ENCODE results near the gene MMS19.

Gene MMS19

DNA sequence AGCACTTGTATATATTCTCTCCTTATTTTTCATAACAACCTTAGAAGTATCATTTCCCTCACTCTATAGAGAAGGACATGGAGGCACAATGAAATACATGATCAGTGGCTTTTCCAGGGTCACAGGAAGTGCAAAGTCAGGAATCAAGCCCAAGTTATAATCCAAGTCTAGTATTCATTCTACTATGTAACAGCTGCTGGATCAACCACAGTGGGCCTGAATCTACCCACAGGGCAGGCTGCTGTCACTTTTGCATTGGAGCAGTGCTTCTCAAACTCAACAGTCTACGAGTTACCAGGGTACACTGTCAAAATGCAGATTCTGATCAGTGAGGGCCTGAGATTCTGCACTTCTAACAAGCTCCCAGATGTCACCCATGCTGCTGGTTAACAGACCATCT, 34.0 kb downstream of the MMS19 start:
- DNase-seq (ENCODE audit: low spot score), result no peak

DNA sequence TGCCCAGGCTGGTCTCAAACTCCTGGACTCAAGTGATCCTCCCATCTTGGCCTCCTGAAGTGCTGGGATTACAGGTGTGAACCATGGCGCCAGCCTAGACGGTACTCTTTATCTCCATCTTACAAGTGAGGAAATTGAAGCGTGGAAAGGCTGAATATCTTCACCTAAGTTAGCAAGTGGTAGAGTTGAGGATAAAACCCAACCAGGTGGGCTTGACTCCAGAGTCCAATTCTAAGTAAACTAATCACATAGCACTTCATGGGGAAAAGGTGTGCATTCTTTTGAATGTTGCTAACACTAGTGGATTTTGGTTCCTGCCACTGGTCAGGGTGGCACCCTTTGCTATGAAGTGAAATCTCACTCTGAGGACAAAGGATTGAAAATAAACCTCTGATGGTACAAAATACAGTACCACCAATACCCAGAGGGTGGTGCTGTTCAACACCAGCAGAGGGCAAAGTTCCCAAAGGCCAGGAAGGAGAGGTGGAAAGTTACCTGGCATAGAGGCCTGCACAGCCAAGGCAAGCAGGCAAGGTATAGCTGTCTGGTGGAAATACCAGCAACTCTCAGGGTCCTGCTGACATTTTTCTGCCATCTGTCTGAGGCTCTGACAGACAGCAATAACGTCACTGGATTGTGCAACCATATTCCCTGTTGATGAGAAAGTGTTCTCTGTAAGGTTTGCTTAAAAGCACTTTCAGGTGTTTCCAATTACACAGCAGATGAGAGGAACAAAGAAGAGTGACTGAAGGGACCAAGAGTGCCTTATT, 34.7 kb downstream of the MMS19 start:
- peak; percentile 45 for DNase-seq (ENCODE audit: low spot score)

DNA sequence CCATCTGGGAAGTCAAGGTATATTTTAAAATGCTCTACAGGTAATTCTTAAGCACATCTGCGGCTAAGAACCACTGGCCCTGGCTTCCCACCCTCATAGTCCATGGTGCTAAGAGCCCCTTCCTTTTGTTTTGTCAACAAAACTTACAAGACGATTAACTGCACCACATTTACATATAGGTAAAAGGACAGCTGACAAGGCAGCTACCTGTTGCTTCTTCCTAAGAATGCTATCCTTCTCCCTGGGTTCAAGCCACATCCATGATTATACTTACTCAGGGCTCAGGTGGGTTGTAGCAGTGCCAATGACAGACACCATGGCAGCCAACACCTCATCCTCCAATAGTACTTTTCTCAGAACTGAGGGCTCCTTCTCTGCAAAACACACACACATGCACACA, 35.9 kb downstream of the MMS19 start:
- no peak for DNase-seq (ENCODE audit: low spot score)

DNA sequence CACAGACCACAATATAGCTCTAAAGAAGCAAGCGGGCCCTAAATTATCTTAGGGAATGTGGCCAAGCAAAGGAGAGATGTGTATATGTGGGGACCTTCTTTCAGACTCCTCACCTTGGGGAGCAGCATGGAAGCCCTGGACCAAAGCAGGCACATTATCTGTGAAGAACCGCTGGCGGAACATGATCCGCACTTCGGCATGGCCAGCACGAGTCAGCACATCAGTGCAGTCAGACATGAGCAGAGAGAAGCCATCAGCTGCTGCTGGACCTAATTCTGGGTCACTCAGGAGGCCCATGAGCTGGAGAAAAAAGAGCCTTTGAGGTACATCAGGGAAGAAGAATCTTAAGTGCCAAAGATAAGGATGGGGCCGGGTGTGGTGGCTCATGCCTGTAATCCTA, 38.3 kb downstream of the MMS19 start:
- no peak for DNase-seq (ENCODE audit: low spot score)

DNA sequence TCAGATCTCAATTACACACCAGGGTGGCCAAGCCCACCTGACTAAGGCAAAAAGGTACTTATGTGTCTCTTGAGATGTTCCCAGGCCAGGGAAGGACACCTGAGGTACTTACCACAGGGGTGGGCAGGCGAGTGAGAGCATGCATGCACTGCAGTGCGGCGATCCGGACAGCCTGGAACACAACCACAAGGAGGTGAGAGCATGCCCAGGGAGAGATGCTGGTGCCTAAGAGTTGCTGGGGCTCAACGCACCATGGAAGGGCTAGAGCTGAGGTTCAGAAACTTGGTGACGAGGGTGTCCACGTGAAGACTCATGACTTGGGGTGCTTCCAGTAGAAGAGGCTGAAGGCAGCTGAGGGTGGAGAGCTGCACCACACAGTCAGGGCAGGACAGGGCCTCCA, 39.1 kb downstream of the MMS19 start:
- DNase-seq (ENCODE audit: low spot score), result no peak

DNA sequence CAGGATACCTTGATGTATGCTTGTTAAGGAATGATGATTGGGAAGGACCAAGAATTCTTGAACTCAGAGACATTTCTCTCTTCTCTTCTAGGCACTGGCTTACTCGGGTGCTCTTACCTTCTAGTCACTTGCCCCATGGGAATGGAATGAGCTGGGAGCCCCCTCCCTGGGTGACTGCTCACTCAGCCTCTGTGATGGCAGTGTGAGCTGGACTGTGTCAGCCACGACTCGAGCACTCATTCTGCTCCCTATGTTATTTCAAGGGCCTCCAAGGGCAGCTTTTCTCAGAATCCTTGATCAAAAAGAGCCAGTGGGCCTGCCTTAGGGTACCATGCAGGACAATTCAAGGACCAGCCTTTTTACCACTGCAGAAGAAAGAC, 41.5 kb downstream of the MMS19 start:
- DNase-seq (ENCODE audit: low spot score), result no peak

DNA sequence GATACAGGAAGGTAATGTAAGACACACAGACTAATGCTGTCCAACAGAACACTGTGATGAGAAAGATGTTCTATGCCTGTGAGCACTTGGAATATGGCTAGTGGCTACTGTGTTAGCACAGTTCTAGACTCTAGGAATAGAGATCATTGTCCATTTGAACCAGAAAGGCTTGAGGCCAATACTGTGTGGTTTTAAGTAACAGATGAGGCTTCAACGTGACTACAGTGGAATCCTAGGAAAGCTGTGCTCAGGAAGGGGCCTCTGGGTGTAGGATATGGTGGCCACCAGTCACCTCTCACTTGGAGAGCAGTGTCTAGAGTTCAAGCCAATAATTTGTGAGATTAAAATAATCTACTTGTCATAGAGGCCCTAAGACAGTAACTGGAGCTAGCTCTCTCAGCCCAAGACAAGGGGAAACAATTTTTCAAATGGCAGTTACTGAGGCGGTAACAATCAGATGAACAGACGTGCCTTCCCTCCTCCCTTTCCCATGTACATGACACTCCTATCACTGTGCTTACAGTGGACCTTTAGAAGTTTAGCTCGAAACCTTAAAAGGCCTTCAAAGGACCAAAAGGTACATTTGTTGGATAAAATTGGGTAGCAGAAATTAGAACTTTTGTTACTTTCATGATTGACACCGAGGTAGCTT, 42.1 kb downstream of the MMS19 start:
- DNase-seq (ENCODE audit: low spot score), result no peak

DNA sequence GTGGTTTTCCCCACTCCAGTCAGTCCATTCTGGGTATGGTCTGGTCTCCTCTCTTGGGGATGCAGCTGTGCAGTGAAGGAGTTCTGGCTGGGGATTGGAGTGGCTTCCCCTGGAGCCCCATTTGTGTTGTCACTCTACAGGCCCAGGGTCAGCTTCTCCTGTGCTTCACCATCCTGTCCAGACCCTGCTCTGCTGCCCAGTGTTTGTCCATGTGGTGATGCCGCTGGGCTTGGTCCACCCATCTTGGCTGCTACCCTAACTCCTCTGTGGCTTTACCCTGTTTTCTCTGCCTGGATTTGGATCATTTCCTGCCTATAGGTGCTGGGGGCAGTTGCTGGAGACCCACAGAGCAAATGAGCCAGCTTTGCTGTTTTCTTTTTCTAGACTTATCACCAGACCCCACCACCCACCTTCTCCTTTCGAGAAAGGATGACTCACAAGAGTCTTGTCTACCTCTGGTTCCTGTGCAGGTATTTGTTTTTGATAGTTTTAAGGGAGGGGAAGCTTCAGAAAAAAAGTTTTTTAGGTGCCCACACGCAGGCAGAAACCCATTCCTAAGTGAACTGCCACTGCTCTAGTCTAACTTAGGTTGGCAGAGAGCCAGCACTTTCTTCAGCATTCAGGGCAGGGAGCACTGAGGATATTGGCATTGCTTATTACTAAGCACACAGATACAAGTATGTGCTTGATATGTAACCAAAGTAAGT, 43.7 kb downstream of the MMS19 start:
- DNase-seq (ENCODE audit: low spot score), result no peak

DNA sequence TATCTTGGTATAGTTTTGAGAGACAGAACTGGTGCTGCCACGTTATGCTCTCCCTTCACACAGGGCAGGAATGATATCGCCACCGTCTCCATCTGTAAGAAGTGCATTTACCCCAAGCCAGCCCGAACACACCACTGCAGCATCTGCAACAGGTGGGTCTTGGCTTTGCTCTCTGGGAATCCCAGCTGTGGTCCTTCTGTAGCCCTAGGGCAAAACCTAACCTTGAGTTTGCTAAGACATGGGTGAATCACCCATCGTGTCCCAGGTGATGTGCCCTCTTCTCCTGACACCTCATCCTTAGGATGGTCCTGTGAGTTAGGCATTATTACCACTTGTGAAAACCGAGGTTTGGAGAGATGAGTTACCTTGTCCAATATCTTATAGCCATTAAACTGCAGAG, 45.9 kb downstream of the MMS19 start:
- DNase-seq (ENCODE audit: low spot score), result no peak

DNA sequence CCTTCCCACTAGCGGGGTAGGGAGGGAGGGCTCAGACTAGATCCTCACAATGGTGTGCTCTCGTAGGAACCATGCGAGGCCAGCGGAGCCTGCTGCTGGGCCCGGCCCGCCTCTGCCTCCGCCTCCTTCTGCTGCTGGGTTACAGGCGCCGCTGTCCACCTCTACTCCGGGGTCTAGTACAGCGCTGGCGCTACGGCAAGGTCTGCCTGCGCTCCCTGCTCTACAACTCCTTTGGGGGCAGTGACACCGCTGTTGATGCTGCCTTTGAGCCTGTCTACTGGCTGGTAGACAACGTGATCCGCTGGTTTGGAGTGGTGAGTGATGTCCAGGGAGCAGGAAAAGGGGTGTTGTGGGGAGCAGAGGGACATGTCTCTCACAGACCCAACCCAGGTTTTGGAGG, 46.6 kb downstream of the MMS19 start:
- DNase-seq (ENCODE audit: low spot score), result no peak

DNA sequence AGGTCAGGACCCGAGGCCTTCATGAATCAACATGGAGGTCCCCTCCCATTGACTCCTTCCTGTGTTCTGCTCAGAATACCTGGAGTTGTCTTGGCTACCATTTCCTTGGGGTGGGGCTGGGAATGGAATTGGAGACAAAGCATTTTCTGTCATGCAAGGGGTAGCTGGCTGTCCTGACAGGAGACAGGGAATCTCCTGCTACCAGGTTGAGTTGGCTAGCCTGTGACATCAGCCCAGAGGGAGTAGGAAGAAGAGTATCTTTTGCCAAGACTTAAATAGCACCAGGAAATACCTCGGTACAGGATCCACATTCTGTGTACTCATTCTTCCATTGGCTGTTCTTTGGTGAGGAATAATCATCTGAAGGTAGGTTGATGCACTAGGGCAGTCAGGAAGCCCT, 47.4 kb downstream of the MMS19 start:
- no peak for DNase-seq (ENCODE audit: low spot score)

DNA sequence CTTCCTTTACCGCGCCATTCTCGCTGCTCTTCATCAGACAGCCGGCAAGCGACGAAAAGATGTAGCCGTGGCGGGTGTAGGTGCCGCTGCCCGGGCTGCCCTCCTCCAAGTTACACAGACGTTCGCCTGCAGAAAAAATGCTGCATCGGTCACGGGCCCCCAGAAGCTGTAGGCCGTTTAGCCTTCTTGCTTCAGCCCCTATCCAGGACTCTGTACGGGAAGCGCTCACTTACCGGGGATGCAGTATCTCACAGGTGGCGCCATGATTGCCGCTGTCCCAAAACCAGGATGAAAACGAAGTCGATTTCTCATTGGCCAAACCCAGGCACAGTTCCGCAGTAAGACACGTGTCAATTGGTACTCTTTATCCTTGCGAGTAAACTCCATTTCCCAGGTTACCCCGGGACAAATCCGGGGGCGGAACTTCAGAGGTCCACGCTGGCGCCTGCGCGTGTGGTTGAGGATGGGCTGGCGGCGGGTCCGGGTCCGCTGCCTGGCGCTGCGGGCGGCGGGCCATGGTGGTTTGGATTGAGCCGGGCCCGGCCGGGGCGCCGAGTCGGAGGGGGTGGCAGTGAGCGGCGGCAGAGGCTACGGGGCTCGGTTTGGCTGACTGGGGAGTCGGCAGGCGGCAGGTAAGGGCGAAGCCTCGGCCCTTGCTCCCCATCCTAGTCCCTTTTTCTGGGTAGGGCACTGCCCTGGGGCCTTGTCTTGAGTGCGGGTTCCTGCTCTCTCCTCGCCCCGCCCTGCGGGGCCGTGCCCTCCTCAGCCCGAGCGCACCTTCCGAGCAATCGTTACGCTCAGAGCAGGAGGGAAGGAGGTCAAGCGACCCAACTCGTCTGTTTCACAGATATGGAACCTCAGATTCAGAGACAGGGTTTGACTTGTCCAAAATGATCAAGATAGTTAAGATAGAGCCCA, 52.2 kb downstream of the MMS19 start, which contains the start of the genes EXOSC1 and ZDHHC16:
Gene EXOSC1, minus strand, starts transcription at position 285 of the 918 bp plus-strand sequence. Its CDS starts 21 bp downstream, at position 264.
Gene ZDHHC16, plus strand, starts transcription at position 454 of the 918 bp plus-strand sequence. CDS start 5,501 bp downstream, outside the sequence.
- peak; percentile 97 for DNase-seq (ENCODE audit: low spot score)

DNA sequence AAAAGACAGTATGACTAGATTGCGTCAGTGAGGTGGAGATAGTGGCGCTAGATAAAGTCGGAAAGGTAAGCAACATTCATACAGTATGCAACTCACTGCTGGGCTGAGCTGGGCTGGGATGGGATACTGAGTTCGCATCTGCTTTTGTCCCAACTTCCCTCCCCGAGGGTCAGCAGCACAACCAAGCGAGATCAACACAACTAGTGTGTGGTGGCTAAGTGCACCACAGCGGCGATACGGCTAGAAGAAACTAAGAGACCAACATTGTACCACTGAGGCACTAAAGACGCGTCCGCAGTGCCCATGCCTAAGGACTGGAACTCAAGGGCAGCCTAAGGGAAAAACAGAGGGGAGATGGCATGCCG, 52.9 kb downstream of the MMS19 start:
- DNase-seq (ENCODE audit: low spot score), result no peak

DNA sequence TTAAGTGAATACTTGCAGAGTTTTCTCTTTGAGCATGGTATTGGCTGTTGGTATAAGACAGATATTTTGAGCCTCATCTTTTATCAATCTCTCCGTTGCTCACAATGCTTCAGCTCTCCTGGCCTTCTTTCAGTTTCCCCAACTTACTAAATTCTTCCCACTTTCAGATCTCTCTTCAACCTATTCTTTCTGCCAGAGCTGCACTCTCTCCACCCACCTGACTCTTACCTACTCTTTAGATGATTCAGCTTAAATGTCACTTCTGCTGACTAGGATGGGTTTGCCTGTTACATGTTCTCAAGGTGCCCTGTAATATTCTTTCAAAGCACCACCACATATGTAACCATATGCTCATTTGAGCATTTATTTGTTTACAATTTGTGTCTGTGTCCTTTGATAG, 54.0 kb downstream of the MMS19 start:
- no peak for DNase-seq (ENCODE audit: low spot score)

DNA sequence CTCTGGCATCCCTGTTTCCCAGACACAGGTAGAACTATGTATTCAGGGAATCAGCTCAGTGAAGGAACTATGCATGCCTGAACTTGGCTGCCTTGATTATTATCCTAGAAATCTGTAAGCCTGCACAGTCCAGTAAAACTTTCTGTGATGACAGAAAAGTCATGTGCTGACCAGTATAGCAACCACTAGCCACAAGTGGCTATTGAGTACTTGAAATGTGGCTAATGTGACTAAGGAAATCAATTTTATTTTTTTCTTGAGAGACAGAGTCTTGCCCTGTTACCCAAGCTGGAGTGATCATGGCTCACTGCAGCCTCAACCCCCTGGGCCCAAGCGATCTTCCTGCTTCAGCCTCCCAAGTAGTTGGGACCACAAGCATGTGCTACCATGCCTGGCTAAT, 55.9 kb downstream of the MMS19 start:
- DNase-seq (ENCODE audit: low spot score), result no peak

DNA sequence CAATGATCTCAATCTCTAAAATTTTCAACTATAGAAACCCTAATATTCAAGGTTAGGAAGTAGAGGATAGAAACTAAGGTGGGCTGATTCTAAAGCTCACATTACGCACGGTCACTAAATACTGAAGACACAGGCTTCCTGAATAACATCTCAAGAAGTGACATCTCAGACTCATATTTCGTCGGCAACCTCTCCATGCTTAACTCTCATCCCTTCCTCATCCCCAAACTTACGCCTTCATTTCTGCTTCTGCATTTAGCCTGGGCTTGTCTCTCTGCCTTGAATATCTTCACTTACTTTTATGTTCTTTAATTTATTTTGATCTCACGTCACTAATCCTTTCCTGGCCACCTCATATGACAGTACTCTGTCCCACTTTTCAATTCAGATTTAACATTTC, 63.0 kb downstream of the MMS19 start:
- DNase-seq (ENCODE audit: low spot score), result no peak

DNA sequence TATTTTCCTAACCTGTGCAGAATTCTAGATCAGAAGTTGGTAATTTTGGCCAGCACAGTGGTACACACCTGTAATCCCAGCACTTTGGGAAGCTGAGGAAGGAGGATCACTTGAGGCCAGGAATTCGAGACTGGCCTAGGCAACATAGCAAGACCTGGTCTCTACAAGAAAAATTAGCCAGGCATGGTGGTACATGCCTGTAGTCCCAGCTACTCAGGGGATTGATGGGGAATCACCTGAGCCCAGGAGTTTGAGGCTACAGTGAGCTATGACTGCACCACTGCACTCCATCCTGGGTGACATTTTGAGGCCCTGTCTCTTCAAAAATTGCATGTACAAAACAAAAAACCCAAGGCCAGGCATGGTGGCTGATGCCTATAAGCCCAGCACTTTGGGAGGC, 63.7 kb downstream of the MMS19 start:
- DNase-seq (ENCODE audit: low spot score), result no peak

DNA sequence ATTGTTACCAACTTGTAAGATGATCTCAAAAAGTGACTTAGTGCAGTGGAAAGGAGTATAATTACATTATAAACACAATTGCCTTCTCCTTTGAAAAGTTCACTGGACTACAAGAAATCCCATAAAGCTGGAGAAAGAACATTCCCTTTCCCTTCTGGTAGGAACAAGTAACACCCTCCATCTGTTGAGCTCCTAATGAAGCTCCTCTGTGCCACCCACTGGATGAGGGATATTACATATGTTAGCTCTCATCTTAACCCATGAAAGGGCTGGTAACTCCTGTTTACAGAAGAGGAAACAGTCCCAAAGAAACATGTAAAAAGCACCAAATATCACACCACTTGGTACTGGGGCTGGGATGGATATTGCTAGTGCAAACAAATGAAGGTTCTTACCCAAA, 64.2 kb downstream of the MMS19 start:
- no peak for DNase-seq (ENCODE audit: low spot score)

DNA sequence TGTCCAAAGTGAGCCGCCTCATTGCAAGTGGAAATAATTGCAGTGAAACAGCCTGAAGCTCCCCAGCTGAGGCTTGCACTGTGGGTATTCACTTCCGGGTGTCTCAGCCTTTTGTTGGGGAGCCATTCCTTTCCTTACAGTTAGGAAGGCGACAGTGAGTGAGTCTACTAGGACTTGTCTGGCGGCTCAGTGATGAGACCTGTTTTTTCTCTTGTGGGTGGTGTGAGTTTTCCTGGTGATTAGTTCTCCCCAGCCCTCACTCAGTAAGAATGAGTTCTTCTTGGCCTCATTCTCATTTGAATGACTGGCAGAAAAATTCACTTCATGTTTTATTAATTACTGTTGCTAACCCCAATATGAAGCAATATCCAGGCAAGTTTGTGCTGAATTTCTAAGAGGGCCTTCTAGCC, 69.6 kb downstream of the MMS19 start:
- no peak for DNase-seq (ENCODE audit: low spot score)

DNA sequence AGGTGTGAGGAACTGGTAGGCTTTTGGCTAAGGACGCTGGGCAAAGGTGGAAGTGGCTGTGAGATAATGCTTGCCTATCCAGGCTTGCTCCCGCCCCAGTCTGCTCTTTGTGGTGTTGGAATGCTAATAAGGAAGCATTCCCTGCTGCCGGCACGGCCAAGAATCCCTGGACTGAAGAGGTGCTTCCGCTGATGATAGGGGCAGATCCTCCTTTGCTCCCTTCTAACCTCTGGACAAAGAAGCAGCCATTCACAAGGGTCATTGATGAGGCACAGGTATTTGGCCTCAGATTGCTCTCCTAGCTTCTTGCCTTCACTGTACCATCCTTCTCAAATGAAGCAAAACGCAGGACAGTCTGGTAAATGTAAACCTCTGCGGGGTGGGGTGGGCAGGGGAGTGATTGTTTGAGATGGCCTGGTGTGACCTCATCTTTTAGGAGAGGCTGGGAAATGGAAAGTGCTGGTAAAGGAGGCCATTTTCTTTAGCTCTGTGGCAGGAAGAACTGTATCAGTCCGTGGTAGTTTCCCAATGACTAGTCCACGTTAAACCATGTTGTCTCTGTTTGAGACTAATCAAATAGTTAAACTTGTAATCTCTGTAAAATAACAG, 70.5 kb downstream of the MMS19 start:
- no peak for DNase-seq (ENCODE audit: low spot score)

DNA sequence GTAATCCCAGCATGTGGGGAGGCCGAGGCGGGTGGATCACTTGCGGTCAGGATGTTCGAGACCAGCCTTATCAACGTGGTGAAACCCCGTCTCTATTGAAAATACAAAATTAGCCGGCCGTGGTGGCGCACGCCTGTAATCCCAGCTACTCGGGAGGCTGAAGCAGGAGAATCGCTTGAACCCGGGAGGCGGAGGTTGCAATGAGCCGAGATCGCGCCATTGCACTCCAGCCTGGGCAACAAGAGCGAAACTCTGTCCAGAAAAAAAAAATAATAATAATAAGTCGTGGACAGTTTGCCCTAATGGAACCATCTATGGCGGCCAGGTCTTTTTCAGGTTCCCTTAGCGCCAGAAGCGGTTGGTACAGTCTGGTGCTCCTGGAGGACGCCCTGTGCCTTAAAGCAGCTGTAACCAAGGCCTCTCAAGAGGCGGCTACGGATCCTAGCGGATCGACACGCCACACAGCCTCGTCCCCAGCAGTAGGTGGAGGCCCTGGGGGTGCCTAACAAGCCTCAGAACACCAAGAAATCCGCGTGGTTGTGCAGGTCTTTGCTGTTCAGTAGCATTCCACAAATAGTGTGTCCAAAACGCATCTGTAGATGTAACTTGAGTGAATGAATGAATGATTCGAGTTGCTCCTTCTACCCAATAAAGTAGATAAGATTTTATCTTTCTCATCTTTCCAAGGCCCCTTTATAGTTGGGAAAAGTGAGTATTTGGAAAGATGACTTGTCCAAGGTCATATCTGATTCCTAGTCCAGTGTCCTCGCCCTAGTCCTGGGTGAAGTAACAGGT, 71.2 kb downstream of the MMS19 start:
- no peak for DNase-seq (ENCODE audit: low spot score)

Data from putamen (tissue), 1 donor.